GM12878 (cell line): ENCODE measurements around the gene ANKRD55. TPM values are rescaled to one million over a fixed set of nuclear protein-coding genes. Genes with fewer than 3 reads are reported as not detected.

Experiments
- BHLHE40 ChIP-seq, 2 experiments: fragments of 450-650 bp in 1 of 2; IDR thresholded peaks; 2 replicates each; pipeline ENCODE4 v1.6.1; 2011 to 2017; ENCODE audit warnings: low read depth in 2 of 2, borderline replicate concordance in 1 of 2, improper control_type of control experiment in 1 of 2, low read length in 1 of 2, mild to moderate bottlenecking in 1 of 2
- CUX1 ChIP-seq: IDR thresholded peaks from 2 replicates; pipeline ENCODE4 v1.6.1; 2012; ENCODE audit warnings: improper control_type of control experiment, low read depth, low read length; ENCODE audit not compliant: insufficient replicate concordance
- EGR1 ChIP-seq, 2 experiments: IDR thresholded peaks; 1 replicate in 1 of 2; 2 replicates in 1 of 2; pipeline ENCODE4 v1.6.1; 2011 to 2012; ENCODE audit warnings: low read depth in 2 of 2, low read length in 2 of 2, borderline replicate concordance in 1 of 2, mild to moderate bottlenecking in 1 of 2, moderate library complexity in 1 of 2
- ESRRA ChIP-seq: IDR thresholded peaks from 2 replicates; pipeline ENCODE4 v1.6.1; 2012; ENCODE audit warnings: mild to moderate bottlenecking, low read length, improper control_type of control experiment
- GABPA ChIP-seq: IDR thresholded peaks from 2 replicates; pipeline ENCODE4 v1.6.1; 2014; ENCODE audit warnings: antibody characterized with exemption, low read depth, mild to moderate bottlenecking, inconsistent platforms
- HDAC6 ChIP-seq: fragments of 200-600 bp; sonication (generic); IDR thresholded peaks from one replicate; pipeline ENCODE4 v1.8.0; 2017; ENCODE audit warnings: antibody characterized with exemption; ENCODE audit not compliant: unreplicated experiment
- KDM1A ChIP-seq: fragments of 200-600 bp; sonication (generic); IDR thresholded peaks from 2 replicates; pipeline ENCODE4 v1.6.1; 2016; ENCODE audit warnings: borderline replicate concordance
- NBN ChIP-seq: fragments of 450-650 bp; IDR thresholded peaks from 2 replicates; pipeline ENCODE4 v1.6.1; 2016
- NFIC ChIP-seq: IDR thresholded peaks from 2 replicates; pipeline ENCODE4 v1.6.1; 2012; ENCODE audit warnings: low read depth, mild to moderate bottlenecking, inconsistent platforms, low read length, moderate library complexity
- POLR2A ChIP-seq: IDR thresholded peaks from 2 replicates; pipeline ENCODE4 v1.6.1; 2011; ENCODE audit warnings: low read depth, mild to moderate bottlenecking, low read length
- POU2F2 ChIP-seq: IDR thresholded peaks from 3 replicates; pipeline ENCODE4 v1.6.1; 2011; ENCODE audit warnings: low read depth, mild to moderate bottlenecking, low read length, borderline replicate concordance
- RB1 ChIP-seq: fragments of 450-650 bp; formaldehyde crosslinking; IDR thresholded peaks from 2 replicates; pipeline ENCODE4 v1.6.1; 2017; ENCODE audit warnings: mild to moderate bottlenecking, borderline replicate concordance
- RELB ChIP-seq: fragments of 450-650 bp; IDR thresholded peaks from 2 replicates; pipeline ENCODE4 v1.6.1; 2017; ENCODE audit warnings: low read depth, mild to moderate bottlenecking, moderate library complexity
- SMAD5 ChIP-seq: IDR thresholded peaks from 2 replicates; pipeline ENCODE4 v1.6.1; 2016; ENCODE audit warnings: antibody characterized with exemption, low read depth
- STAT1 ChIP-seq: fragments of 450-650 bp; conservative IDR thresholded peaks from 2 replicates; pipeline ENCODE4 v1.6.1; 2014; ENCODE audit warnings: antibody characterized with exemption, mild to moderate bottlenecking
- ZNF687 ChIP-seq: fragments of 450-650 bp; IDR thresholded peaks from 2 replicates; pipeline ENCODE4 v1.6.1; 2017; ENCODE audit warnings: mild to moderate bottlenecking, moderate library complexity
- polyA plus RNA-seq, 11 experiments: library from polyadenylated mRNA; depleted of rRNA in 4 of 11; unstranded in 6 of 11; stranded (reverse) in 5 of 11; fragments of >200 nt; fragmentation: Nextera tagmentation in 4 of 11; fragmentation: Illumina TruSeq in 1 of 11; extraction: Ambion mirVana in 4 of 11; extraction: Trizol in 1 of 11; gene quantifications; 1 replicate in 1 of 11; 2 replicates in 10 of 11; pipeline versions ENCODE4 v1.2.1 to v1.2.3, GENCODE V29; 2011 to 2016; ENCODE audit warnings: inconsistent platforms in 2 of 11, missing spikeins in 2 of 11, low read depth in 1 of 11
- total RNA-seq, 4 experiments: library from RNA; depleted of rRNA in 3 of 4; stranded (reverse); fragments of >200 nt in 3 of 4; fragmentation: Illumina TruSeq in 1 of 4; extraction: Trizol in 1 of 4; gene quantifications; 2 replicates each; pipeline versions ENCODE4 v1.2.1 to v1.2.3, GENCODE V29; 2013 to 2021

The ANKRD55 gene
- total and polyA plus RNA-seq, 10 of the 15 experiments (the other 5 are each of a cell fraction or from before 2014, with no cell fraction given): 0.04 TPM; not detected in 9

GRCh38 chr5:56080375-56081052 is 152.6 kb downstream of the ANKRD55 start (continued):
- peak; percentile 90 for TF ChIP-seq CUX1
- TF ChIP-seq ESRRA: no peak
- TF ChIP-seq POLR2A: no peak
- TF ChIP-seq RELB: peak; percentile 94
- TF ChIP-seq NBN: peak; percentile 85; the same call in 1 of the 2 replicates
- peak; percentile 50; the same call in 1 of the 3 replicates for TF ChIP-seq POU2F2
- TF ChIP-seq GABPA: 0 out of 2 replicates have a peak, but pooled peaks have one; percentile 20
- no peak for TF ChIP-seq EGR1 (IDR thresholded peaks at IDR 0.05; ENCODE audit: borderline replicate concordance in 1 of 2, low read depth in 2 of 2, low read length in 2 of 2)
- TF ChIP-seq ZNF687: 0 out of 2 replicates have a peak, but pooled peaks have one; percentile 47
- no peak for TF ChIP-seq STAT1
- no peak for TF ChIP-seq KDM1A
- TF ChIP-seq HDAC6: no peak
- TF ChIP-seq RB1: peak; percentile 37; the same call in 1 of the 2 replicates
- TF ChIP-seq NFIC: no peak
- TF ChIP-seq SMAD5: no peak
- peak; percentile 75 to 83 for TF ChIP-seq BHLHE40 (IDR thresholded peaks at IDR 0.05; ENCODE audit: borderline replicate concordance in 1 of 2, low read depth in 2 of 2, low read length in 1 of 2)
